NCI-H1092 treated with DMSO at 0.1 percent for 48 hours (cell line): Measurements from ENCODE around the gene NPHP4.

Experiments used
- DNase-seq: peaks from one replicate; lab custom pipeline; 2025; lab: John Stamatoyannopoulos, UW

The NPHP4 gene

DNA sequence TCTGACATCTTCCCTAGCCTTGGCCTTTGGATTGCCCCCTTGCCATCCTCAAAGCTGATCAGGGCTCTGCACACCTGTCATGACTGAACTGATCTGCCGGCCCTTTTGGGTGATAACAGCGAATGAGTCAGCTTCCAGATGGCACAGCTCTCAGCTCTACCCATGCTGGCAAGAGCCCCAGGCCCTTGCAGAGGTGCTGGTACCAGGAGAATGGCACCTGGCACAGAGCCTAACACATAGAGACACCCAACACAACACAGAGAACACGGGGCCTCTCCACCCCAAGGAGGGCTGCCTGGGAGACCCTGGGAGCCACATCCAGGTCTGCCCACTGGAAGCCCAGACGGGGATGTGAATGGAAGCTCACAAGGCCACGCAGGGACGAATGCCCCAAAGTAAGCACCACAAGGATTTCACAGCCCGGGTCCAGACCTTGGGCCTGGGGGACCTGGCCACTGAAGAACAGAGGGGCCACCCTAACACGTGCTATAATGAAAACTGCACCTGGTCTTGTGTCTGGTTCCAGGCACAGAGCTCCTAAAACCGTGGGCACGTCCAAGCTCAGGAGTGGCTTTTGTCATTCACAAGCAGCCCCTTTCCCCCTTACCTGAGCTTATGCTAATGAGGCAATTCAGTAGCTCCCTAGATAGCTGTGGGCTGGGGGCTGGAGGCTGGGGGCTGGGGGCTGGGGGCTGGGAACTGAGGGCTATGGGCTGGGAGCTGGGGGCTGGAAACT lies 160.5 kb downstream of the NPHP4 start:
- DNase-seq = no peak

DNA sequence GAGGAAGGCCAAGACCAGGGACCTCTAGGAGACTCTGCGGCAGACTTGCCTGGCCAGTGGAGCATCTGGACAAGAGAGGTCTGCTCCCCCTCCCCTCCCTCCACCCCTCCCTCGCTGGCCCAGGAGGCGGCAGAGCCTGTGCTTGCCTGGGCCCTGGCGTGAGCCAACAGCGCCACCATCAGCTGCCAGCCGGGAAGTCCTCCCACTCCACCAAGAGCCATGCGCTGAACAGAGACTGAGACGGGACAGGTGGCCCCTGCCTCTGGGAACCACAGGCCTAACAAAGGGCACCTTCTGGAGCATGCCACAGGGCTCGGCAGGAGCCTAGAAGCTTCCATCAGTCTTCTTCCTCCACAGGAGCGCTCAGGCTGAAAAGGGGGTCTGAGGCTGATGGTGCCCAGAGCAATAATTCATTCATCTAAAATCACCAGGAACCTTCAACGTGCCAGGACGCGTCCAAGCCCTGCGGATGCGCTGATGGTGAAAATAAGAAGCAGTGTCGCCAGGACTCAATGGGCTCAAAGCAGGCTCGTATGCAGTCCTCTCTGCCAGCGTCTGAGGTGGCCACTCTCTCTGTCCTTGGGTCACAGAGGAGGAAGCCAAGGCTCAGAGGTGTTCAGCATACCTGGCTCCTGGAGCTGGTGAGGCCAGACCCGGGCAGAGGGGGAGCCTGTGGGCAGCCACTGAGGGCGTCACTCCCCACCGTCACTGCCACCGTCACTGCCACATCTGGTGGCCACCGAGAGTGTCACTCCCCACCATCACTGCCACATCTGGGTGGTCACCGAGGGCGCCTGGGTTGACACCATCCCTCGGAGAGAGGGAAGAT lies 161.2 kb downstream of the NPHP4 start:
- no peak for DNase-seq

DNA sequence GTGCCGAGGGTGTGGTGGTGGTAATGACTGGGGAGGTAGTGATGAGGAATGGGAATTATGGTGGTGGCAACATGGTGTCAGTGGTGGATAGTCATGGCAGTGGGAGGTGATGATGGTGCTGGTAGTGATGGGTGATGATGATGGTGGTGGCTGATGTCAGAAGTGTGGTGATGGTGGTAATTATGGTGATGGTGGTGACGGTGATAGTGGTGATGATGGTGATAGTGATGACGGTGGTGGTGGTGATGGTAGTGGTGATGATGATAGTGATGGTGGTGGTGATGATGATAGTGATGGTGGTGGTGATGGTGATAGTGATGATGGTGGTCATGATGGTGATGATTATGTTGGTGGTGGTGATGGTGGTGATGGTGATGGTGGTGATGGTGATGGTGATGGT lies 162.8 kb downstream of the NPHP4 start:
- no peak for DNase-seq

DNA sequence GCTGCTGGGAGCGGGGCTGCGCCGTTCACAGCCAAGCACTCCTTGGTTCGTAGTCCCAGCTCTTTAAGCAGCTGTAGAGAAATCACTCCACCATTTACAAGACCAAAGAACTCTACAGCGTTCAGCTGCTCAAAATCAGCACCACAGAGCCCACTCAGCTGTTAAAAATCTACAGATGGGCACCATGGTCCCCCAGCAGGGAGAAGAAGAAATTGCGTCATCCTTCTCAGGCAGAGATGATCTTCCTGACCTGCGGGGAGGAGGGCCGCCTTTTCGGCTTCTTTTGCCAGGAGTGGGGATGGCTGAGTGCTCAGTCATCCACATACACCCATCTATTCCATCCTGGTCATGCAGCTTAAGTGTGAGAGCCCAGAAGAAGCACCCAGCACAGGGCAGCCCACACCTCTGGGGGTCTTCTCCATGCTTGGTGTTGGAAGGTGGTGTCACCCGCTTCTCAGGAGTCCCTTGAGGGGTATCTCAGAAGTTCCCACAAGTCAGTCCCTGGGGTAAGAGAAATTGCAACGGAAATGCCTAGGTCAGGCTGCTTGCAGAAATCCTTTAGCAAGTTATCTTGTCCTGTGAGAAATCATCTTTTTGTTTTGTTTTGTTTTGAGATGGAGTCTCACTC lies 163.8 kb downstream of the NPHP4 start:
- DNase-seq = no peak

DNA sequence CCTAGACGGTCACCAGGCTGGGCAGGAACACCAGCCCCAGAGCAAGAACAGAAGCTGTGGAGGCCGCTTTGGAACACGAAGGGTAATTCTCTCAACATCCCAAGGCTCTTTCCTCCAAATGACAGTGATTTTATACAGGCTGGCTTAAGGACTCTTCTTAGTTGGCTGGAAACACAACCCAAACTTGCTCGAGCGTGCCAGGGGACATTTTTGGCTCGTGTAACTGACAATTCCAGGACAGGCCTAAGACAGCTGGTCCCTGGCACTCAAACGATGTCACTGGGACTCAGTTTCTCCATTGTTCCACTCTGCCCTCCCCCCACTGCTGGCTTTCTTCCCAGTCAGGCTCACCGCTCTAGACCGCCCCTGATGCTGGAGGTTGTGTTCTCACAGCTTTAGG lies 164.7 kb downstream of the NPHP4 start:
- DNase-seq = no peak

DNA sequence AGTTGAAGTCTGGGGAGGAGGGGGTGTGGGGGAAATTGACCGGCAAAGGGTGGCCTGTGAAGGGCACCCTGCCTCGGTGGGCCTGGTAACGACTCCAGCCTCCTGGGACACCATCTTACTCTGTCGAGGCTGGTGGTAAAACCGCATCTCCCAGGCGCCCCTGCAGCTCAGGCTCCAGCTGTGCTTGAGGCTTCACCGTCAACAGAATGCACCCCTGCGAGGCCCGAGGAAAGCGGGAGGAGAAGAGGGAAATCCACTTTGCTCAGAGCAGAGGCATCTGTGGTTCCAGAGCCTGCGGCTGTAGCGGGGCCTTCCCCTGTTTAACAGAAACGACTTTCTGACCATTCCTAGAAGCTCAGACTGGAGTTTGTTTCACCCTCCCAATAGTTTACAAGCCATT lies 165.6 kb downstream of the NPHP4 start:
- DNase-seq = no peak

- no peak for DNase-seq
Measured at GRCh38 chr1:5822726-5823125, 169.5 kb downstream of the NPHP4 start.

GRCh38 chr1:5822266-5822665 lies 170.0 kb downstream of the NPHP4 start:
- no peak for DNase-seq

DNA sequence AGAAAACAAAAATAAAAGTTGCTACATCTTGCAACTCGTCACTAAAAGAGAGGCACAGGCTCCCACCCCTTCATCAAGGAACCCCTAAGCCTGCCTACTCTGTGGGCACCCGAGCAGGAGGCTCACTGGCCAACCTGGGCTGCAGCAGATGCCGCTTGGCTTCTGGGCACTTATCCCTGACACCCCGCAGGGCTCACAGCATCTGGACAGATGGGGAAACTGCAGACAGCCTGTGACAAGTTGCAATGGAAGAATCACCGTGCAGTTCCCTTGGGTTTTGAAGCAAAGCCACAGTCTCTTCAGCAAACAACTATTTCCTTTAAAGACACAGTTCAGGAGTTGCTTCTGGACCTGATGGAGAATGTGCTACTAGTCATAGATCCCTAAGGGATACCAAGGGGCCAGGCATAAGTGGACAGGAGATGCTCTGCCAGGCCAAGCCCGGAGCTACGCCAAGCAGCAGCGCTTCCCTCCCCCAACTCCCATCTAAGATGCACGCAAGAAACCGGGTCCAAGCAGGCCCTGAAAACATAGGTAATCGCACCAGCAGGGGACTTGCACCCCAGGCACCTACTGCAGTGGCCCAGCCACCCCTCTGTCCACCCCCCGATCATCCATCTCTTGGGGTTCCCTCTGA lies 170.6 kb downstream of the NPHP4 start:
- DNase-seq = no peak

DNA sequence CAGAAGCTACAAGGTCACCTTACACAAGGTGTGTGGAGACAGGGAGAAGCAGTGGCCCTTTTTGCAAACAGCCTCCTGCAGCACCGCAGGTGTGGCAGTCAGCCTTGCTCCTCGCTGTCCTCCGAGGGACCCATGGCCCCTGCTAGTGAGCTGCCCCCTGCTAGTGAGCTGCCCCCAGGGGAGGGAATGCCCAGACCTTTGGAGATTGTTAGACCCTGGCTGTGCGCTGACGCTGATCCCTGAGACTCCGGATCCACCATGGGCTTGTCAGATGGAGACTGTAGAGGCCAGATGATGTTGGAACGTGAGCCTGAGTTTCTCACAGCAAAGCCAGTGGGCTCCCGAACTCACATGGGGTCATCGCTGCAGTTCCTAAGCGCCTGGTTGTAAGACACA lies 172.2 kb downstream of the NPHP4 start:
- DNase-seq = no peak

GRCh38 chr1:5819391-5820025 lies 172.7 kb downstream of the NPHP4 start:
- no peak for DNase-seq

DNA sequence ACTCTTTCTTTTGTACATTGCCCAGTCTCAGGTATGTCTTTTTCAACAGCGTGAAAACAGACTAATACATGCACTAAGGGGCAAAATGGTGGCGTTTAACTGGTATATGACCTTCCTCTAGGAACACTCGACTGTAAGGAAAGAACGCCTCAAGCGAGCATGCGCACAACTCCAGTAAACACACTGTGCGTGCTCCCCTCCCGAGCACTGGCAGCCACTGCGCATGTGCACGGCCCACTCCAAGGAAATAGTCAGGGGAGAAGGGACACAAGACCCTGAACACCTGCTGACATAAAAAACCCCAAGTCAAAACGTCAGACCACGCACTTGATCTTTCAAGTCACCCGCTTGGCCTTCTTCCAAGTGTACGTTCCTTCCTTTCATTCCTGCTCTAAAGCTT lies 173.5 kb downstream of the NPHP4 start:
- DNase-seq = no peak

DNA sequence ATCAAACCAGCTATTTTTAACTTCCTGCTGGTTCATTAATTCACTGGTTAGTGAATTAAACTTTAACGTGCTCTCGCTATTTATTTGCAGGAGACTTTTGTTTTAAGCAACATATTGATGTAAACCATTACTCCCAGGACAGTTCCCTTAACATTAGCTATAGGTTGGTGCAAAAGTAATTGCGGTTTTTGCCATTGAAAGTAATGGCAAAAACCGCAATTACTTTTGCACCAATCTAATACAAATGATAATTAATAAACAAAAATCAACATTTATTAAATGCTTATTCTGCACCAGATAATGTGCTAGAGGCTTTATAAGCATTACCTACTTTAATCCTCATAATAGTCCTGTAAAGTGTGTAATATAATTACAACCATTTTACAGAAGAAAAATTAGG lies 176.5 kb downstream of the NPHP4 start:
- DNase-seq = no peak

GRCh38 chr1:5815211-5815610 lies 177.0 kb downstream of the NPHP4 start:
- DNase-seq = no peak

DNA sequence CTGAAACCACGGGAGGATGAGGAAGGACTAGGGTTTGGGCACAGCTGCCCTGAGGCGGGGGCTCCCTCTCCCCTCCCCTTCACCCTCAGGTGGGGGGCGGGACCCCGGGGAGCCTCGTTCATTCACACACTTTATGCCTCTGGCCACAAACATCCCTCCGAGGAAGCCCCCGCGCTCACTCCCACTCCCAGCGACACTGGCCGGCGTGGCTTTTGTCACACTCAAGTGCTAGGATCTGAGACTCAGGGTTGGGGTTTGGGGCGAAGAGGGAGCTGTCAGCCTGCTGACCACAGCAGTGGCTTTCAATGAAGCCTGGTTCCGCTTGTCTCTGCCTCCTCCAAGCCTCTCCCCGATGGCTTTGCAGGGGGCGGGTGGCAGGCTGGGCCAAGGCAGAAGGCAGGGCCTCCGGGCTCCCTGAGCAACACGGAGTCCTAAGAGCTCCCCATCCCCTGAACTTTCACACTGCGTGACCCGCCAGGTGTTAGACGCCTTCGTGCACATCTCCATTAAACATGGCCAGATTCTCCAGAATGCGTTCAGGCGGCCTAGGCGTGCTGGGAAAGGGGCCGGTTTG lies 178.1 kb downstream of the NPHP4 start:
- DNase-seq = no peak

- DNase-seq = no peak
Measured at GRCh38 chr1:5813480-5813879, 178.7 kb downstream of the NPHP4 start.
